PC-9 (cell line): Measurements from ENCODE around the gene CFAP91. TPM values are rescaled to one million over a fixed set of nuclear protein-coding genes. Genes with fewer than 3 reads are reported as not detected.

Experiments
- BruUV-seq: library from RNA; stranded (reverse); fragments of 400-500 nt; replicated peaks from 2 replicates; lab custom pipeline; 2021; lab: Mats Ljungman, UMichigan
- CTCF ChIA-PET: fragments of 300-600 bp; sonication (Branson Sonifier 250); formaldehyde crosslinking; loops from one replicate; lab custom pipeline; 2022; ENCODE audit warnings: antibody characterized with exemption; lab: Charles Lee
- POLR2A ChIA-PET: fragments of 300-600 bp; sonication (Branson Sonifier 250); formaldehyde crosslinking; loops from one replicate; lab custom pipeline; 2022; ENCODE audit warnings: antibody characterized with exemption; ENCODE audit not compliant: unreplicated experiment; lab: Charles Lee
- DNase-seq, 2 experiments: peaks; one replicate each; pipeline versions ENCODE4 v3.0.0 to v3.0.0-alpha.2; 2015 to 2022; ENCODE audit warnings: mixed read lengths in 1 of 2
- H2AFZ ChIP-seq: fragments of 200-600 bp; sonication (generic); 2 replicates; pipeline ENCODE4 v1.8.1; 2017; ENCODE audit warnings: antibody characterized with exemption
- H3F3A ChIP-seq: fragments of 200-600 bp; sonication (generic); 2 replicates; pipeline ENCODE4 v1.8.1; 2017; ENCODE audit warnings: antibody characterized with exemption, mild to moderate bottlenecking, low read depth; ENCODE audit not compliant: insufficient read depth
- H3K27ac ChIP-seq: fragments of 200-600 bp; sonication (generic); 2 replicates; pipeline ENCODE4 v1.6.1; 2016; ENCODE audit warnings: mixed run types
- H3K27me3 ChIP-seq: fragments of 200-600 bp; sonication (generic); 2 replicates; pipeline ENCODE4 v1.6.1; 2016; ENCODE audit warnings: low read depth, mixed run types; ENCODE audit not compliant: insufficient read depth
- H3K36me3 ChIP-seq: fragments of 200-600 bp; sonication (generic); 2 replicates; pipeline ENCODE4 v1.6.1; 2016; ENCODE audit warnings: low read depth, mixed run types
- H3K4me1 ChIP-seq: fragments of 200-600 bp; sonication (generic); replicated peaks from 2 replicates; pipeline ENCODE4 v1.6.1; 2016; ENCODE audit warnings: mixed run types; ENCODE audit not compliant: insufficient read depth
- H3K4me2 ChIP-seq: fragments of 200-600 bp; sonication (generic); 2 replicates; pipeline ENCODE4 v1.6.1; 2017; ENCODE audit warnings: mixed run types
- H3K4me3 ChIP-seq: fragments of 200-600 bp; sonication (generic); 2 replicates; pipeline ENCODE4 v1.6.1; 2016; ENCODE audit warnings: mixed run types
- H3K79me2 ChIP-seq: fragments of 200-600 bp; sonication (generic); 2 replicates; pipeline ENCODE4 v1.6.1; 2017; ENCODE audit warnings: low read depth, mixed run types
- H3K9me2 ChIP-seq: fragments of 200-600 bp; sonication (generic); 2 replicates; pipeline ENCODE4 v1.8.1; 2017; ENCODE audit warnings: mild to moderate bottlenecking; ENCODE audit not compliant: insufficient read depth
- H3K9me3 ChIP-seq: fragments of 200-600 bp; sonication (generic); 2 replicates; pipeline ENCODE4 v1.8.1; 2016; ENCODE audit warnings: low read depth; ENCODE audit not compliant: insufficient read depth
- H4K20me1 ChIP-seq: fragments of 200-600 bp; sonication (generic); 2 replicates; pipeline ENCODE4 v1.8.1; 2017; ENCODE audit not compliant: insufficient read depth
- EZH2 ChIP-seq: fragments of 200-600 bp; sonication (generic); IDR thresholded peaks from 2 replicates; pipeline ENCODE4 v1.8.0; 2017; ENCODE audit warnings: antibody characterized with exemption, low read depth
- intact Hi-C: fragments of 100-400 bp; cut with micrococcal nuclease; formaldehyde crosslinking; loops from one replicate; pipeline ENCODE4 v1.10.0; 2022; ENCODE audit not compliant: unreplicated experiment
- total RNA-seq: library from RNA; stranded (reverse); gene quantifications from 2 replicates; pipeline ENCODE4 v1.2.3, GENCODE V29; 2021
- TF ChIP-seq, protein P1 (sequence below): fragments of 200-600 bp; sonication (generic); conservative IDR thresholded peaks from 2 replicates; pipeline ENCODE4 v1.6.1; 2017; ENCODE audit warnings: mixed run types, antibody characterized with exemption, mild to moderate bottlenecking, moderate library complexity

The CFAP91 gene
- total RNA-seq, 1 experiment from 2014 or later: 1.2 TPM

DNA sequence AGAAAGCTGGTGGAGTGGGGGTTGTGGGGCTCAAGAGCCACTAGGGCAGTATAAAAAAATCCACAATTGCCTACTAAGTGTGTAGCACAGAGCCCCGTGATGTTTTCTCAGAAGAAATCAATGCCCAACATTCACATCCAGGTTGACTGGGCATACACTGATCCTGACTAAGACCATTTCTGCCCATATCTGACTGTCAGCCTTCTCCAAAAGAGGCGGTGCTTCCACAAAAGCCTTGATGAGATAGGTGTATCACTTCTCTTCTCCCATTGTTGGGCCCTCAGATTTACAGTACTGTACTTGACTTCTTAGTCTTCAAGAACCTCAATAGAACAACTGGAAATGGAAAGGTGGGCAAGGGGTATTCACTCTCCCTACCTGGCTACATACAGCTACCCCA, 43.8 kb upstream of the CFAP91 start:
- TF ChIP-seq, protein P1, sequence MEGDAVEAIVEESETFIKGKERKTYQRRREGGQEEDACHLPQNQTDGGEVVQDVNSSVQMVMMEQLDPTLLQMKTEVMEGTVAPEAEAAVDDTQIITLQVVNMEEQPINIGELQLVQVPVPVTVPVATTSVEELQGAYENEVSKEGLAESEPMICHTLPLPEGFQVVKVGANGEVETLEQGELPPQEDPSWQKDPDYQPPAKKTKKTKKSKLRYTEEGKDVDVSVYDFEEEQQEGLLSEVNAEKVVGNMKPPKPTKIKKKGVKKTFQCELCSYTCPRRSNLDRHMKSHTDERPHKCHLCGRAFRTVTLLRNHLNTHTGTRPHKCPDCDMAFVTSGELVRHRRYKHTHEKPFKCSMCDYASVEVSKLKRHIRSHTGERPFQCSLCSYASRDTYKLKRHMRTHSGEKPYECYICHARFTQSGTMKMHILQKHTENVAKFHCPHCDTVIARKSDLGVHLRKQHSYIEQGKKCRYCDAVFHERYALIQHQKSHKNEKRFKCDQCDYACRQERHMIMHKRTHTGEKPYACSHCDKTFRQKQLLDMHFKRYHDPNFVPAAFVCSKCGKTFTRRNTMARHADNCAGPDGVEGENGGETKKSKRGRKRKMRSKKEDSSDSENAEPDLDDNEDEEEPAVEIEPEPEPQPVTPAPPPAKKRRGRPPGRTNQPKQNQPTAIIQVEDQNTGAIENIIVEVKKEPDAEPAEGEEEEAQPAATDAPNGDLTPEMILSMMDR: no peak
- TF ChIP-seq EZH2: no peak
- H2AFZ ChIP-seq: no peak overlapping the region
- no peaks in the 10 kb centered on the region for H3F3A ChIP-seq
- BruUV-seq: no TSS peak
- ChIA-PET POLR2A (no interaction called here), CTCF (no interaction called here)
- H3K4me2 ChIP-seq: no peak overlapping the region
- intact Hi-C loops: no loop called here
- H3K9me3 ChIP-seq: no peaks in the 10 kb centered on the region
- no peaks in the 10 kb centered on the region for H3K9me2 ChIP-seq
- H3K36me3 ChIP-seq: no peaks in the 10 kb centered on the region
- no peaks in the 10 kb centered on the region for H3K79me2 ChIP-seq
- H3K4me3 ChIP-seq: no peak overlapping the region
- no peaks in the 10 kb centered on the region for H4K20me1 ChIP-seq
- no peak for DNase-seq
- H3K27me3 ChIP-seq: no peaks in the 10 kb centered on the region
- H3K4me1 ChIP-seq: no peaks in the 10 kb centered on the region
- H3K27ac ChIP-seq: no peak overlapping the region

GRCh38 chr3:119659606-119660291, 43.1 kb upstream of the CFAP91 start:
- POLR2A ChIA-PET: no interaction called here
- H3K27ac ChIP-seq: no peak overlapping the region
- TF ChIP-seq, protein P1: no peak
- no peak for TF ChIP-seq EZH2

DNA sequence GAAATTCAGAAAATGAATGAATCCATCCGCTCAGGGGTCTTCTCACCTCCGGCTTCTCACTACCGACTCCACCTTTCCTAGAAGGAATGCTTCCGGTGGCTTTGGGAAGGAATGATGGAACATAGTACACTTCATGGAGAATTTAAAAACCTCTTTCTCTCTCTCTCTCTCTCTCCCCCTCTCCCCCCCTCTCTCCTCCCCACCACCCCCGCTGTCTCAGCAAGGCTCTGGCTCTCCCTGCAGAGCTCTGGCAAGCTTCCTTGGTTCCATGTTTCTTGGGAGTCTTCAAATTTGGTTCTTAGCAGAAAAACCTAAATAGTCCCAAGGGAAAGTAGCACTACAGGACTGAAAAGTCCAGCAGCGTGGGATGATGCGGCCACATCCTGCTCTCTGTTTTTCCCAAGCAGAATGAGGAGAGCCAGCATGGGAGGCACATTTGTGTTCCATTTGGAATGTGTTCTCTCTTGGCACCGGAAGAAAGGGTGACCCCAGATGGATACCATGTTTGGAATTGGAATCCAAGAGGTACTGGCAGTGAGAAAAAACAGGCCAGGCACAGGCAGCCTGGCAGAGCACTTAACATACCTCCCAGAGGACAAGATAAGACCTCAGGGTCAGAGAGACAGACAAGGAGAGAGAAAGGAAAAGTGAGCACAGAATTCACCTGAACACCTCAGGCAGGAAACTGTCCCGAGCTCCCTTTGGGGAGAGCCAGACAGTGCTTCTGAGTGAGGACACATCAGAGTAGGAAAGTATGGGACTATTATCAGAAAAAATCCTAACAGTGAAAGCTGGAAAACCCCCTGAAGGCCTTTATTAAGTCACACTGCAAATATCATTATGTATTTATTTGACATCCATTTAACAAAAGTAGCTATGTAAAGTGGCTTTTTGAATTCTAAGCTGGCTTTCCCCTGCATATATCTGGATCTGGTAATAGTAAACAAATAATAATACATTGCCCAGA, 42.1 kb upstream of the CFAP91 start, which contains the start of gene POPDC2:
Gene POPDC2 (minus strand): TSS at position 116 of the 967 bp plus-strand sequence. CDS start 166 bp downstream, outside the sequence.
- H3K9me2 ChIP-seq: no peaks in the 10 kb centered on the region
- H3K27ac ChIP-seq: no peak within 1 kb of the TSS
- no peaks in the 10 kb centered on the region for H3K9me3 ChIP-seq
- TF ChIP-seq, protein P1: no peak
- TF ChIP-seq EZH2: no peak
- ChIA-PET CTCF (no interaction called here), POLR2A (no interaction called here)
- H3K79me2 ChIP-seq: no peaks in the 10 kb centered on the region
- H2AFZ ChIP-seq: no peak within 1 kb of the TSS
- H3K4me1 ChIP-seq: no peaks in the 10 kb centered on the region
- intact Hi-C loops: no loop called here
- no peak for DNase-seq
- H3F3A ChIP-seq: no peaks in the 10 kb centered on the region
- no peak within 1 kb of the TSS for H3K4me2 ChIP-seq
- no peaks in the 10 kb centered on the region for H3K27me3 ChIP-seq
- no peaks in the 10 kb centered on the region for H4K20me1 ChIP-seq
- H3K4me3 ChIP-seq: no peak within 1 kb of the TSS
- no TSS peak for BruUV-seq
- H3K36me3 ChIP-seq: no peaks in the 10 kb centered on the region

More at GRCh38 chr3:119659606-119660291, 43.1 kb upstream of the CFAP91 start:
- no peaks in the 10 kb centered on the region for H3K36me3 ChIP-seq
- CTCF ChIA-PET: no interaction called here
- H4K20me1 ChIP-seq: no peaks in the 10 kb centered on the region
- DNase-seq: no peak
- intact Hi-C loops: no loop called here
- H3K27me3 ChIP-seq: no peaks in the 10 kb centered on the region
- no peaks in the 10 kb centered on the region for H3F3A ChIP-seq
- no peak overlapping the region for H3K4me2 ChIP-seq
- no peaks in the 10 kb centered on the region for H3K4me1 ChIP-seq
- no peaks in the 10 kb centered on the region for H3K79me2 ChIP-seq
- BruUV-seq: no TSS peak
- H3K9me2 ChIP-seq: no peaks in the 10 kb centered on the region
- no peak overlapping the region for H3K4me3 ChIP-seq
- no peaks in the 10 kb centered on the region for H3K9me3 ChIP-seq
- no peak overlapping the region for H2AFZ ChIP-seq
